Endothelial cell of umbilical vein (primary cell): ENCODE measurements around the gene KCNJ5.

Experiments
- CTCF ChIP-seq, 2 donors: IDR thresholded peaks; 1 replicate in 1 of 2; 2 replicates in 1 of 2; pipeline ENCODE4 v1.5.1; 2011; ENCODE audit warnings: low read length in 2 of 2, mild to moderate bottlenecking in 2 of 2, moderate library complexity in 2 of 2, control low read depth in 1 of 2, inconsistent platforms in 1 of 2, low read depth in 1 of 2; ENCODE audit not compliant: insufficient read depth in 1 of 2; ENCODE audit errors: extremely low read depth in 1 of 2
- EZH2 ChIP-seq: IDR thresholded peaks from 2 replicates; pipeline ENCODE4 v1.6.1; 2012; ENCODE audit warnings: borderline replicate concordance, low read depth, mild to moderate bottlenecking, moderate library complexity, low read length, inconsistent platforms; ENCODE audit not compliant: severe bottlenecking
- JUN ChIP-seq: IDR thresholded peaks from 2 replicates; pipeline ENCODE4 v1.6.1; 2011; ENCODE audit warnings: borderline replicate concordance, low read depth; ENCODE audit not compliant: insufficient read length, insufficient read depth
- MYC ChIP-seq: IDR thresholded peaks from one replicate; pipeline ENCODE4 v1.6.1; 2011; ENCODE audit warnings: mild to moderate bottlenecking, low read depth, low read length
- POLR2A ChIP-seq: IDR thresholded peaks from 2 replicates; pipeline ENCODE4 v1.6.1; 2012; ENCODE audit warnings: low read depth, mild to moderate bottlenecking, control low read depth, low read length
- POLR2AphosphoS5 ChIP-seq: IDR thresholded peaks from 2 replicates; pipeline ENCODE4 v1.6.1; 2012; ENCODE audit warnings: low read depth, mild to moderate bottlenecking, control low read depth, low read length, moderate library complexity; ENCODE audit not compliant: insufficient read depth

DNA sequence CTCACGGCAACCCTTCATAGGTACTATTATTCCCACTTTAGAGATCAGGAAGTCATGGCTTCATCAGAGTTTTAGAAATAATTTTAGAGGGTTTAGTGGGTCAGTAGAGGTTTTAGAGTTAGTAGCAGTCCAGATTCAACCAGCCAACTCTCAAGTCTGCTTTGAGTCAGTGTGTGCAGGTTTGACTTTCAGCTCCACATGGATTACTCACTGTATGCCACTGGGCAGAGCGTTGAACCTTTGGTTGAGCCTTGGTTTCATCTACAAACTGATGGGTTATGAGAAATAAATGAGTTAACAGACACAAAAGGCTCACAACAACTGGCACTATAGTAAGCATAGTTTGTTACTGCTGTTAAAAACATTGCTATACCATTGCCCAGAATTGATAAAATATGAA is 70.5 kb downstream of the KCNJ5 start:
- TF ChIP-seq POLR2A (no peak), CTCF (IDR thresholded peaks at IDR 0.05; ENCODE audit: extremely low read depth in 1 of 2, insufficient read depth in 1 of 2, low read depth in 1 of 2, low read length in 2 of 2) (no peak), POLR2AphosphoS5 (no peak), JUN (no peak), EZH2 (no peak), MYC (no peak)
